ENCODE measurements around the gene LRBA.
A peak's percentile ranks its signal among the peaks of the same experiment; 100 is the strongest.

The LRBA gene

GRCh38 chr4:150289881-150290280 is 725.2 kb downstream of the LRBA start:
- TF ChIP-seq POLR2A (IDR thresholded peaks at IDR 0.05; ENCODE audit: low read depth, low read length) (no peak), POLR2AphosphoS5 (IDR thresholded peaks at IDR 0.05; ENCODE audit: low read depth, low read length) (no peak), TAF1 (IDR thresholded peaks at IDR 0.05; ENCODE audit: borderline replicate concordance, low read depth, low read length) (no peak)
- DNase-seq (ENCODE audit: insufficient read length) (no peak), FAIRE-seq (no peak)

GRCh38 chr4:150289198-150289597 is 725.9 kb downstream of the LRBA start:
- no peak for FAIRE-seq

GRCh38 chr4:150286656-150287055 is 728.4 kb downstream of the LRBA start:
- DNase-seq (ENCODE audit: insufficient read length) = no peak
- TF ChIP-seq TAF1 (IDR thresholded peaks at IDR 0.05; ENCODE audit: borderline replicate concordance, low read depth, low read length) (no peak), POLR2A (IDR thresholded peaks at IDR 0.05; ENCODE audit: low read depth, low read length) (no peak), POLR2AphosphoS5 (IDR thresholded peaks at IDR 0.05; ENCODE audit: low read depth, low read length) (no peak)
- no peak for FAIRE-seq

More at GRCh38 chr4:150289198-150289597, 725.9 kb downstream of the LRBA start:
- DNase-seq (ENCODE audit: insufficient read length) = no peak
- TF ChIP-seq POLR2A (IDR thresholded peaks at IDR 0.05; ENCODE audit: low read depth, low read length) (no peak), TAF1 (IDR thresholded peaks at IDR 0.05; ENCODE audit: borderline replicate concordance, low read depth, low read length) (no peak), POLR2AphosphoS5 (IDR thresholded peaks at IDR 0.05; ENCODE audit: low read depth, low read length) (no peak)

GRCh38 chr4:150283689-150284088 is 731.4 kb downstream of the LRBA start:
- DNase-seq (ENCODE audit: insufficient read length) (no peak), FAIRE-seq (no peak)
- TF ChIP-seq POLR2A (IDR thresholded peaks at IDR 0.05; ENCODE audit: low read depth, low read length) (no peak), POLR2AphosphoS5 (IDR thresholded peaks at IDR 0.05; ENCODE audit: low read depth, low read length) (no peak), TAF1 (IDR thresholded peaks at IDR 0.05; ENCODE audit: borderline replicate concordance, low read depth, low read length) (no peak)

GRCh38 chr4:150280975-150281374 is 734.1 kb downstream of the LRBA start:
- no peak for FAIRE-seq
- TF ChIP-seq TAF1 (IDR thresholded peaks at IDR 0.05; ENCODE audit: borderline replicate concordance, low read depth, low read length) (no peak), POLR2A (IDR thresholded peaks at IDR 0.05; ENCODE audit: low read depth, low read length) (no peak), POLR2AphosphoS5 (IDR thresholded peaks at IDR 0.05; ENCODE audit: low read depth, low read length) (no peak)

GRCh38 chr4:150280081-150280895 is 734.8 kb downstream of the LRBA start:
- no peak for FAIRE-seq
- DNase-seq (ENCODE audit: insufficient read length) = no peak

More at GRCh38 chr4:150280975-150281374, 734.1 kb downstream of the LRBA start:
- no peak for DNase-seq (ENCODE audit: insufficient read length)

GRCh38 chr4:150278206-150278605 is 736.9 kb downstream of the LRBA start:
- no peak for DNase-seq (ENCODE audit: insufficient read length)
- TF ChIP-seq POLR2AphosphoS5 (IDR thresholded peaks at IDR 0.05; ENCODE audit: low read depth, low read length) (no peak), TAF1 (IDR thresholded peaks at IDR 0.05; ENCODE audit: borderline replicate concordance, low read depth, low read length) (no peak), POLR2A (IDR thresholded peaks at IDR 0.05; ENCODE audit: low read depth, low read length) (no peak)
- no peak for FAIRE-seq

More at GRCh38 chr4:150280081-150280895, 734.8 kb downstream of the LRBA start:
- TF ChIP-seq TAF1 (IDR thresholded peaks at IDR 0.05; ENCODE audit: borderline replicate concordance, low read depth, low read length) = no peak
- TF ChIP-seq POLR2AphosphoS5 (IDR thresholded peaks at IDR 0.05; ENCODE audit: low read depth, low read length) = no peak
- TF ChIP-seq POLR2A (IDR thresholded peaks at IDR 0.05; ENCODE audit: low read depth, low read length) = no peak

- DNase-seq (ENCODE audit: insufficient read length) (no peak), FAIRE-seq (no peak)
- TF ChIP-seq POLR2A (IDR thresholded peaks at IDR 0.05; ENCODE audit: low read depth, low read length) = no peak
- no peak for TF ChIP-seq TAF1 (IDR thresholded peaks at IDR 0.05; ENCODE audit: borderline replicate concordance, low read depth, low read length)
- TF ChIP-seq POLR2AphosphoS5 (IDR thresholded peaks at IDR 0.05; ENCODE audit: low read depth, low read length) = no peak
Observed at GRCh38 chr4:150268444-150268843, 746.6 kb downstream of the LRBA start.

- FAIRE-seq = no peak
- DNase-seq (ENCODE audit: insufficient read length) = no peak
- TF ChIP-seq TAF1 (IDR thresholded peaks at IDR 0.05; ENCODE audit: borderline replicate concordance, low read depth, low read length) = no peak
- no peak for TF ChIP-seq POLR2AphosphoS5 (IDR thresholded peaks at IDR 0.05; ENCODE audit: low read depth, low read length)
- TF ChIP-seq POLR2A (IDR thresholded peaks at IDR 0.05; ENCODE audit: low read depth, low read length) = no peak
Observed at GRCh38 chr4:150265806-150266205, 749.3 kb downstream of the LRBA start.

GRCh38 chr4:150264595-150265161 is 750.4 kb downstream of the LRBA start:
- DNase-seq (ENCODE audit: insufficient read length) = no peak
- FAIRE-seq = no peak
- TF ChIP-seq POLR2AphosphoS5 (IDR thresholded peaks at IDR 0.05; ENCODE audit: low read depth, low read length) = no peak

- TF ChIP-seq TAF1 (IDR thresholded peaks at IDR 0.05; ENCODE audit: borderline replicate concordance, low read depth, low read length) = no peak
- no peak for DNase-seq (ENCODE audit: insufficient read length)
- peak; percentile 30 for FAIRE-seq
Observed at GRCh38 chr4:150262611-150263010, 752.5 kb downstream of the LRBA start.

GRCh38 chr4:150261571-150261970 is 753.5 kb downstream of the LRBA start:
- FAIRE-seq (no peak), DNase-seq (ENCODE audit: insufficient read length) (no peak)
- TF ChIP-seq POLR2A (IDR thresholded peaks at IDR 0.05; ENCODE audit: low read depth, low read length) (no peak), POLR2AphosphoS5 (IDR thresholded peaks at IDR 0.05; ENCODE audit: low read depth, low read length) (no peak), TAF1 (IDR thresholded peaks at IDR 0.05; ENCODE audit: borderline replicate concordance, low read depth, low read length) (no peak)

Measured in GM12892 (cell line).